SH-SY5Y (cell line): Measurements from ENCODE around the gene CECR2.

ENCODE experiments used
- GATA2 ChIP-seq: IDR thresholded peaks from 2 replicates; pipeline ENCODE4 v1.6.1; 2011; ENCODE audit warnings: mild to moderate bottlenecking, low read depth, low read length
- GATA3 ChIP-seq: IDR thresholded peaks from 2 replicates; pipeline ENCODE4 v1.6.1; 2011; ENCODE audit warnings: low read depth, mild to moderate bottlenecking, low read length, moderate library complexity

- TF ChIP-seq GATA2 (no peak), GATA3 (no peak)
These were observed 193.9 kb downstream of the CECR2 start, which contains the start of gene SLC25A18 for GRCh38 chr22:17562906-17563870.
